ENCODE data around the gene PAPOLG. TPM values are rescaled to one million over a fixed set of nuclear protein-coding genes. Genes with fewer than 3 reads are reported as not detected.
"Not testable (repeated sequence)": the region's sequence is repeated elsewhere in the genome, so short reads cannot be mapped to it uniquely, and the experiment has no call there.

Gene PAPOLG
- polyA plus RNA-seq, 1 donor (not counting 4 experiments of a cell fraction or from before 2014, with no cell fraction given), result 14.1 TPM

GRCh38 chr2:60811491-60812375 is 55.7 kb downstream of the PAPOLG start:
- Histone ChIP-seq H3K9ac (ENCODE audit: control insufficient read depth, extremely low read depth, insufficient read depth, low read length) (no peak overlapping the region), H3K9me1 (ENCODE audit: control insufficient read depth, extremely low read depth, insufficient read depth, low read length) (no peaks in the 10 kb centered on the region), H3K4me1 (ENCODE audit: control insufficient read depth, extremely low read depth, insufficient read depth, low read length) (peaks cover 3% of the 10 kb centered on the region), H3K4me2 (ENCODE audit: control insufficient read depth, extremely low read depth, insufficient read depth, low read depth, low read length) (no peak overlapping the region), H2AFZ (ENCODE audit: control insufficient read depth, low read length) (no peak overlapping the region), H3K4me3 (ENCODE audit: control insufficient read depth in 2 of 3, extremely low read depth in 1 of 3, insufficient read depth in 2 of 3, low read depth in 1 of 3, low read length in 3 of 3) (no peak overlapping the region), H3K79me2 (ENCODE audit: control insufficient read depth, insufficient read depth, low read length) (no peaks in the 10 kb centered on the region), H4K20me1 (ENCODE audit: control insufficient read depth, extremely low read depth, insufficient read depth, low read length) (no peaks in the 10 kb centered on the region), H3K36me3 (ENCODE audit: control insufficient read depth in 2 of 2, extremely low read depth in 1 of 2, insufficient read depth in 2 of 2, low read length in 2 of 2) (no peaks in the 10 kb centered on the region), H3K27ac (ENCODE audit: control insufficient read depth, insufficient read depth, low read length) (no peak overlapping the region), H3K9me3 (ENCODE audit: control insufficient read depth, low read depth, low read length) (no peaks in the 10 kb centered on the region), H3K27me3 (ENCODE audit: control insufficient read depth, extremely low read depth, insufficient read depth, low read length) (peaks cover 6% of the 10 kb centered on the region)
- no peak for DNase-seq (ENCODE audit: low read depth, low spot score)
- FAIRE-seq, result no peak
- TF ChIP-seq EZH2 (IDR thresholded peaks at IDR 0.05; ENCODE audit: low read length) (no peak), CTCF (optimal IDR thresholded peaks at IDR 0.05 in 1 of 3, IDR thresholded peaks at IDR 0.05 in 1 of 3, conservative IDR thresholded peaks at IDR 0.05 in 1 of 3; ENCODE audit: extremely low read depth in 1 of 3, insufficient read depth in 2 of 3, low read length in 3 of 3) (no peak)
- dilution Hi-C loops (cut with MboI; ENCODE audit: extremely low pct_ligation_motif_present, low sequenced_read_pairs), result no loop called here

- H3K27me3 ChIP-seq (ENCODE audit: control insufficient read depth, extremely low read depth, insufficient read depth, low read length); FAIRE-seq; H3K9ac ChIP-seq (ENCODE audit: control insufficient read depth, extremely low read depth, insufficient read depth, low read length); H3K4me1 ChIP-seq (ENCODE audit: control insufficient read depth, extremely low read depth, insufficient read depth, low read length); H3K36me3 ChIP-seq (ENCODE audit: control insufficient read depth in 2 of 2, extremely low read depth in 1 of 2, insufficient read depth in 2 of 2, low read length in 2 of 2); dilution Hi-C loops (cut with MboI; ENCODE audit: extremely low pct_ligation_motif_present, low sequenced_read_pairs); H2AFZ ChIP-seq (ENCODE audit: control insufficient read depth, low read length); H3K9me3 ChIP-seq (ENCODE audit: control insufficient read depth, low read depth, low read length); H3K4me2 ChIP-seq (ENCODE audit: control insufficient read depth, extremely low read depth, insufficient read depth, low read depth, low read length); H3K9me1 ChIP-seq (ENCODE audit: control insufficient read depth, extremely low read depth, insufficient read depth, low read length); H3K79me2 ChIP-seq (ENCODE audit: control insufficient read depth, insufficient read depth, low read length); H4K20me1 ChIP-seq (ENCODE audit: control insufficient read depth, extremely low read depth, insufficient read depth, low read length); H3K27ac ChIP-seq (ENCODE audit: control insufficient read depth, insufficient read depth, low read length); DNase-seq (ENCODE audit: low read depth, low spot score); H3K4me3 ChIP-seq (ENCODE audit: control insufficient read depth in 2 of 3, extremely low read depth in 1 of 3, insufficient read depth in 2 of 3, low read depth in 1 of 3, low read length in 3 of 3): not testable (repeated sequence)
Observed at GRCh38 chr2:60817191-60817590, 61.1 kb downstream of the PAPOLG start.

Data from keratinocyte (primary cell).